Tibial nerve (tissue), 4 donors: ENCODE measurements around the gene SNRPD2.

Experiments
- EP300 ChIP-seq, 2 donors: sonication (generic); formaldehyde crosslinking; IDR thresholded peaks; one replicate each; pipeline ENCODE4 v1.6.1; 2017; ENCODE audit warnings: antibody characterized with exemption in 2 of 2, mild to moderate bottlenecking in 1 of 2
- POLR2A ChIP-seq, 2 donors: fragments of 450-650 bp; IDR thresholded peaks; one replicate each; pipeline ENCODE4 v1.6.1; 2017; ENCODE audit warnings: antibody characterized with exemption in 2 of 2, mild to moderate bottlenecking in 2 of 2, moderate library complexity in 2 of 2
- TF ChIP-seq, protein P1 (sequence below), 5 experiments: fragments of 200-600 bp in 3 of 5; fragments of 450-650 bp in 2 of 5; sonication (generic) in 3 of 5; IDR thresholded peaks; one replicate each; pipeline ENCODE4 v1.5.1; 2016 to 2019; ENCODE audit warnings: antibody characterized with exemption in 5 of 5, mild to moderate bottlenecking in 3 of 5, moderate library complexity in 2 of 5

- TF ChIP-seq, protein P1, sequence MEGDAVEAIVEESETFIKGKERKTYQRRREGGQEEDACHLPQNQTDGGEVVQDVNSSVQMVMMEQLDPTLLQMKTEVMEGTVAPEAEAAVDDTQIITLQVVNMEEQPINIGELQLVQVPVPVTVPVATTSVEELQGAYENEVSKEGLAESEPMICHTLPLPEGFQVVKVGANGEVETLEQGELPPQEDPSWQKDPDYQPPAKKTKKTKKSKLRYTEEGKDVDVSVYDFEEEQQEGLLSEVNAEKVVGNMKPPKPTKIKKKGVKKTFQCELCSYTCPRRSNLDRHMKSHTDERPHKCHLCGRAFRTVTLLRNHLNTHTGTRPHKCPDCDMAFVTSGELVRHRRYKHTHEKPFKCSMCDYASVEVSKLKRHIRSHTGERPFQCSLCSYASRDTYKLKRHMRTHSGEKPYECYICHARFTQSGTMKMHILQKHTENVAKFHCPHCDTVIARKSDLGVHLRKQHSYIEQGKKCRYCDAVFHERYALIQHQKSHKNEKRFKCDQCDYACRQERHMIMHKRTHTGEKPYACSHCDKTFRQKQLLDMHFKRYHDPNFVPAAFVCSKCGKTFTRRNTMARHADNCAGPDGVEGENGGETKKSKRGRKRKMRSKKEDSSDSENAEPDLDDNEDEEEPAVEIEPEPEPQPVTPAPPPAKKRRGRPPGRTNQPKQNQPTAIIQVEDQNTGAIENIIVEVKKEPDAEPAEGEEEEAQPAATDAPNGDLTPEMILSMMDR (IDR thresholded peaks at IDR 0.05), result no peak
- TF ChIP-seq POLR2A (IDR thresholded peaks at IDR 0.05) (no peak), EP300 (IDR thresholded peaks at IDR 0.05) (no peak)
These were observed 20.9 kb downstream of the SNRPD2 start for GRCh38 chr19:45670670-45671453.
